Central memory CD4-positive, alpha-beta T cell (primary cell): ENCODE results near the gene SLC13A3.

Source experiments
- DNase-seq: peaks from one replicate; pipeline ENCODE4 v3.0.0; 2022

SLC13A3 gene

GRCh38 chr20:46602429-46602828, 48.8 kb downstream of the SLC13A3 start:
- no peak for DNase-seq

- no peak for DNase-seq
These were observed 49.6 kb downstream of the SLC13A3 start for GRCh38 chr20:46601603-46602122.

- DNase-seq = no peak
These were observed 50.9 kb downstream of the SLC13A3 start for GRCh38 chr20:46600286-46600752.

- DNase-seq = no peak
These were observed 51.9 kb downstream of the SLC13A3 start for GRCh38 chr20:46599227-46599987.

GRCh38 chr20:46595933-46596332, 55.3 kb downstream of the SLC13A3 start:
- DNase-seq = no peak

- no peak for DNase-seq
These were observed 56.5 kb downstream of the SLC13A3 start for GRCh38 chr20:46594725-46595124.

GRCh38 chr20:46592580-46593362, 58.5 kb downstream of the SLC13A3 start:
- no peak for DNase-seq

- no peak for DNase-seq
These were observed 60.8 kb downstream of the SLC13A3 start for GRCh38 chr20:46590443-46590842.

- DNase-seq = no peak
These were observed 62.4 kb downstream of the SLC13A3 start for GRCh38 chr20:46588532-46589511.

- DNase-seq = no peak
These were observed 63.3 kb downstream of the SLC13A3 start for GRCh38 chr20:46587986-46588385.

GRCh38 chr20:46586724-46587123, 64.5 kb downstream of the SLC13A3 start:
- DNase-seq = no peak

- no peak for DNase-seq
These were observed 66.8 kb downstream of the SLC13A3 start for GRCh38 chr20:46584508-46584907.

- no peak for DNase-seq
These were observed 67.6 kb downstream of the SLC13A3 start for GRCh38 chr20:46583411-46584214.

GRCh38 chr20:46582648-46583047, 68.6 kb downstream of the SLC13A3 start:
- no peak for DNase-seq

- no peak for DNase-seq
These were observed 69.9 kb downstream of the SLC13A3 start for GRCh38 chr20:46581391-46581790.

GRCh38 chr20:46580613-46581205, 70.5 kb downstream of the SLC13A3 start:
- DNase-seq = no peak

GRCh38 chr20:46578745-46579144, 72.5 kb downstream of the SLC13A3 start:
- no peak for DNase-seq

- no peak for DNase-seq
These were observed 74.4 kb downstream of the SLC13A3 start for GRCh38 chr20:46576774-46577395.

- no peak for DNase-seq
These were observed 75.3 kb downstream of the SLC13A3 start for GRCh38 chr20:46575937-46576461.

GRCh38 chr20:46575394-46575793, 75.9 kb downstream of the SLC13A3 start:
- DNase-seq = no peak
